Measurements from ENCODE around the gene MAGEA9B.
"Not testable (repeated sequence)": the region's sequence is repeated elsewhere in the genome, so short reads cannot be mapped to it uniquely, and the experiment has no call there.

GRCh38 chrX:149534926-149535602 is 52.2 kb downstream of the MAGEA9B start:
- not testable (repeated sequence) for TF ChIP-seq CTCF (IDR thresholded peaks at IDR 0.05; ENCODE audit: low read depth, low read length, missing input control); SP1 (IDR thresholded peaks at IDR 0.05); RAD21 (IDR thresholded peaks at IDR 0.05); ATF3 (IDR thresholded peaks at IDR 0.05); ZBTB33 (IDR thresholded peaks at IDR 0.05); GABPA (IDR thresholded peaks at IDR 0.05 in 1 of 2, conservative IDR thresholded peaks at IDR 0.05 in 1 of 2); YY1 (IDR thresholded peaks at IDR 0.05); JUND (IDR thresholded peaks at IDR 0.05); TAF1 (conservative IDR thresholded peaks at IDR 0.05); NR2F2 (IDR thresholded peaks at IDR 0.05); MAX (IDR thresholded peaks at IDR 0.05); RXRA (IDR thresholded peaks at IDR 0.05); REST (IDR thresholded peaks at IDR 0.05); EGR1 (IDR thresholded peaks at IDR 0.05; ENCODE audit: low read depth in 2 of 2)

Measured in liver (tissue), 3 donors.